ENCODE measurements around the gene COIL. TPM values are rescaled to one million over a fixed set of nuclear protein-coding genes. Genes with fewer than 3 reads are reported as not detected.

Gene COIL
- total RNA-seq, 2 experiments from 2014 or later = 20.5 to 20.7 TPM

- no peak overlapping the region for H3K4me2 ChIP-seq (ENCODE audit: low read length)
- no peaks in the 10 kb centered on the region for H4K20me1 ChIP-seq (ENCODE audit: insufficient read depth, low read length)
- no peak for DNase-seq (ENCODE audit: low spot score)
- no peaks in the 10 kb centered on the region for H3K79me2 ChIP-seq (ENCODE audit: insufficient read depth, low read depth, low read length)
- no peak overlapping the region for H2AFZ ChIP-seq (ENCODE audit: low read length)
- intact Hi-C loops (cut with micrococcal nuclease; ENCODE audit: unreplicated experiment) = loop anchor here (5.0 kb wide), 1 partner anchor 345 kb away; the partner anchor contains the start of gene NOG
- peaks cover 85% of the 10 kb centered on the region for H3K36me3 ChIP-seq (ENCODE audit: insufficient read depth, low read length)
- no peak overlapping the region for H3K27ac ChIP-seq (ENCODE audit: low read depth, low read length, poor library complexity, severe bottlenecking)
- ChIA-PET POLR2A (no interaction called here), CTCF (ENCODE audit: unreplicated experiment) (no interaction called here)
- TF ChIP-seq, protein P1, sequence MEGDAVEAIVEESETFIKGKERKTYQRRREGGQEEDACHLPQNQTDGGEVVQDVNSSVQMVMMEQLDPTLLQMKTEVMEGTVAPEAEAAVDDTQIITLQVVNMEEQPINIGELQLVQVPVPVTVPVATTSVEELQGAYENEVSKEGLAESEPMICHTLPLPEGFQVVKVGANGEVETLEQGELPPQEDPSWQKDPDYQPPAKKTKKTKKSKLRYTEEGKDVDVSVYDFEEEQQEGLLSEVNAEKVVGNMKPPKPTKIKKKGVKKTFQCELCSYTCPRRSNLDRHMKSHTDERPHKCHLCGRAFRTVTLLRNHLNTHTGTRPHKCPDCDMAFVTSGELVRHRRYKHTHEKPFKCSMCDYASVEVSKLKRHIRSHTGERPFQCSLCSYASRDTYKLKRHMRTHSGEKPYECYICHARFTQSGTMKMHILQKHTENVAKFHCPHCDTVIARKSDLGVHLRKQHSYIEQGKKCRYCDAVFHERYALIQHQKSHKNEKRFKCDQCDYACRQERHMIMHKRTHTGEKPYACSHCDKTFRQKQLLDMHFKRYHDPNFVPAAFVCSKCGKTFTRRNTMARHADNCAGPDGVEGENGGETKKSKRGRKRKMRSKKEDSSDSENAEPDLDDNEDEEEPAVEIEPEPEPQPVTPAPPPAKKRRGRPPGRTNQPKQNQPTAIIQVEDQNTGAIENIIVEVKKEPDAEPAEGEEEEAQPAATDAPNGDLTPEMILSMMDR (conservative IDR thresholded peaks at IDR 0.05; ENCODE audit: low read length) = no peak
- no peak for TF ChIP-seq EZH2phosphoT487 (IDR thresholded peaks at IDR 0.05; ENCODE audit: borderline replicate concordance, low read depth, low read length)
- no peaks in the 10 kb centered on the region for H3K9me2 ChIP-seq (ENCODE audit: insufficient read depth, low read length)
- no peak overlapping the region for H3K4me3 ChIP-seq (ENCODE audit: low read depth, low read length, poor library complexity, severe bottlenecking)
- H3K9me3 ChIP-seq (ENCODE audit: low read length) = peaks cover 8% of the 10 kb centered on the region; the same call in 1 of the 2 replicates
- BruUV-seq (replicated peaks) = no TSS peak
- H3K4me1 ChIP-seq (ENCODE audit: insufficient read depth, low read length, poor library complexity, severe bottlenecking) = no peaks in the 10 kb centered on the region
Measured at GRCh38 chr17:56936697-56937322, 24.0 kb downstream of the COIL start.

GRCh38 chr17:56935461-56935860, 25.4 kb downstream of the COIL start:
- H3K4me2 ChIP-seq (ENCODE audit: low read length) = no peak overlapping the region
- H3K27ac ChIP-seq (ENCODE audit: low read depth, low read length, poor library complexity, severe bottlenecking) = no peak overlapping the region
- H3K9me2 ChIP-seq (ENCODE audit: insufficient read depth, low read length) = no peaks in the 10 kb centered on the region
- no peak overlapping the region for H3K4me3 ChIP-seq (ENCODE audit: low read depth, low read length, poor library complexity, severe bottlenecking)
- ChIA-PET CTCF (ENCODE audit: unreplicated experiment) (no interaction called here), POLR2A (no interaction called here)
- peaks cover 15% of the 10 kb centered on the region for H3K9me3 ChIP-seq (ENCODE audit: low read length)
- no peak for DNase-seq (ENCODE audit: low spot score)
- H2AFZ ChIP-seq (ENCODE audit: low read length) = no peak overlapping the region
- H3K4me1 ChIP-seq (ENCODE audit: insufficient read depth, low read length, poor library complexity, severe bottlenecking) = no peaks in the 10 kb centered on the region
- BruUV-seq (replicated peaks) = no TSS peak
- H4K20me1 ChIP-seq (ENCODE audit: insufficient read depth, low read length) = no peaks in the 10 kb centered on the region
- intact Hi-C loops (cut with micrococcal nuclease; ENCODE audit: unreplicated experiment) = loop anchor here (5.0 kb wide), 1 partner anchor 343 kb away; the partner anchor contains the start of gene NOG
- H3K36me3 ChIP-seq (ENCODE audit: insufficient read depth, low read length) = peaks cover 72% of the 10 kb centered on the region
- TF ChIP-seq, protein P1 (conservative IDR thresholded peaks at IDR 0.05; ENCODE audit: low read length) = no peak
- no peak for TF ChIP-seq EZH2phosphoT487 (IDR thresholded peaks at IDR 0.05; ENCODE audit: borderline replicate concordance, low read depth, low read length)
- H3K79me2 ChIP-seq (ENCODE audit: insufficient read depth, low read depth, low read length) = no peaks in the 10 kb centered on the region

DNA sequence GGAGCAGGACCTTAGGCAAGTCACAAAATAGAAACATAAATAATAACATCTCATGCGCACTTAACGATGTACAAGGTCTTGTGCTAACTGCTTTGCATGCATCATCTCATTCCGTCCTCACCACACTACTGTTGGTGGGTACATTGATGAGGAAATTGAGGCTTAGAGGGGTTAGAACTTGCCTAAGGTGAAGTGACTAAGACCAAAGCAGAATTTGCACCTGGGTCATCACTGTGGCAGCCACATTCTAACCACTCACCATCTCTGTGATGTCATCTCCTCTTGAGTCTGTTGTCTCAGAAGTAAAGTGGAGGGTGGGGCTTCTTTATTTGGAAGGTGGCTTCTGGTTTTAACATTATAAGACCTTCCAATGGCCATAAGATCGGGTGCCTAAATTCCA, 26.6 kb downstream of the COIL start:
- no peaks in the 10 kb centered on the region for H3K79me2 ChIP-seq (ENCODE audit: insufficient read depth, low read depth, low read length)
- peaks cover 20% of the 10 kb centered on the region for H3K9me3 ChIP-seq (ENCODE audit: low read length)
- no peak overlapping the region for H3K4me3 ChIP-seq (ENCODE audit: low read depth, low read length, poor library complexity, severe bottlenecking)
- H3K36me3 ChIP-seq (ENCODE audit: insufficient read depth, low read length) = peaks cover 64% of the 10 kb centered on the region
- no peaks in the 10 kb centered on the region for H3K9me2 ChIP-seq (ENCODE audit: insufficient read depth, low read length)
- no TSS peak for BruUV-seq (replicated peaks)
- CTCF ChIA-PET (ENCODE audit: unreplicated experiment) = no interaction called here
- no peak overlapping the region for H3K27ac ChIP-seq (ENCODE audit: low read depth, low read length, poor library complexity, severe bottlenecking)
- H3K4me2 ChIP-seq (ENCODE audit: low read length) = no peak overlapping the region
- H3K4me1 ChIP-seq (ENCODE audit: insufficient read depth, low read length, poor library complexity, severe bottlenecking) = no peaks in the 10 kb centered on the region
- TF ChIP-seq, protein P1 (conservative IDR thresholded peaks at IDR 0.05; ENCODE audit: low read length) = no peak
- TF ChIP-seq EZH2phosphoT487 (IDR thresholded peaks at IDR 0.05; ENCODE audit: borderline replicate concordance, low read depth, low read length) = no peak
- intact Hi-C loops (cut with micrococcal nuclease; ENCODE audit: unreplicated experiment) = no loop called here
- POLR2A ChIA-PET = no interaction called here
- no peaks in the 10 kb centered on the region for H4K20me1 ChIP-seq (ENCODE audit: insufficient read depth, low read length)
- H2AFZ ChIP-seq (ENCODE audit: low read length) = no peak overlapping the region
- no peak for DNase-seq (ENCODE audit: low spot score)
